IMR-90 (cell line): ENCODE results near the gene SCYGR7.

Experiments used
- CEBPB ChIP-seq: IDR thresholded peaks from 2 replicates; pipeline ENCODE4 v1.6.1; 2012; ENCODE audit warnings: low read depth, low read length, improper control_type of control experiment
- CTCF ChIP-seq: conservative IDR thresholded peaks from 2 replicates; pipeline ENCODE4 v1.5.1; 2012; ENCODE audit warnings: mild to moderate bottlenecking, low read depth, low read length, improper control_type of control experiment
- FOS ChIP-seq: fragments of 150-350 bp; IDR thresholded peaks from 2 replicates; pipeline ENCODE4 v1.6.1; 2016; ENCODE audit warnings: low read depth, low read length
- POLR2A ChIP-seq: IDR thresholded peaks from 2 replicates; pipeline ENCODE4 v1.6.1; 2012; ENCODE audit warnings: mild to moderate bottlenecking, low read depth, low read length
- RAD21 ChIP-seq: IDR thresholded peaks from 2 replicates; pipeline ENCODE4 v1.6.1; 2012; ENCODE audit warnings: low read length, improper control_type of control experiment

DNA sequence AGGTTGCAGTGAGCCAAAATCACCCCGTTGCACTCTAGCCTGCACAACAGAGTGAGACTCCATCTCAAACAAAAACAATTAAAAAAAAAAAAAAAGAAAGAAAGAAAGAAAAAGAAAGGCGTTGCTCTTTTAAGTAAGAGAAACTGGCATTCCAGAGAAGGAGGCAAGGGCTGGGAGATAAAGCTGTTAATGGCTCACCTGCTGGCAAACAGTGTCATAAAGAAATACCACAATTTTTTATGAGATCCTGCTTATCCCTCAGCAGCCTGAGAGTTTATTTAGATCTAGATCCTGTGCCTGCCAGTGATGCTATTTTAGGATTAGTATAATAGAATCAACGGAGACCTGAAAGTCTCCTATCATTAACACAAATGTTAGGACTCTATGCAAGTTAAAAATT lies 26.6 kb upstream of the SCYGR7 start:
- TF ChIP-seq POLR2A (no peak), CTCF (no peak), CEBPB (no peak), RAD21 (no peak), FOS (no peak)
